Regular cardiac myocyte (primary cell): ENCODE results near the gene TNFAIP6. TPM values are rescaled to one million over a fixed set of nuclear protein-coding genes. Genes with fewer than 3 reads are reported as not detected.

ENCODE experiments used
- total RNA-seq: library from RNA; depleted of rRNA; stranded (reverse); fragments of >200 nt; gene quantifications from 2 replicates; pipeline ENCODE4 v1.2.3, GENCODE V29; 2014

Gene TNFAIP6
- 34.5 and 69.3 TPM in 2 replicates for total RNA-seq

GRCh38 chr2:151357359-151357758 is at the start of gene TNFAIP6:
Gene TNFAIP6 (plus strand): TSS chr2:151357592. CDS start chr2:151357667, 75 bp downstream.

GRCh38 chr2:151409601-151410484 is 52.5 kb downstream of the TNFAIP6 start, which contains the start of gene RIF1:
Gene RIF1 (plus strand): TSS chr2:151409902. CDS start chr2:151410424, 522 bp downstream.

Other genes starting within 250 kb of the TNFAIP6 start
- 2.7 and 6.2 TPM in 2 replicates for gene RBM43, start 95.7 kb upstream of the TNFAIP6 start, total RNA-seq
- gene NMI, start 67.9 kb upstream of the TNFAIP6 start, total RNA-seq, result 12.1 and 12.8 TPM in 2 replicates
- 37.5 and 47.7 TPM in 2 replicates for gene RIF1, start 52.3 kb downstream of the TNFAIP6 start, total RNA-seq